Motor neuron (in vitro differentiated cells): ENCODE results near the gene ENTREP1. TPM values are rescaled to one million over a fixed set of nuclear protein-coding genes. Genes with fewer than 3 reads are reported as not detected.
"Not testable (repeated sequence)": the region's sequence is repeated elsewhere in the genome, so short reads cannot be mapped to it uniquely, and the experiment has no call there.

Experiments
- ATAC-seq, 8 experiments: fragments of 200-7000 bp; cut with Tn5 transposase; replicated peaks in 6 of 8; 2 replicates each; pipeline ENCODE4 v1.8.0; 2021; ENCODE audit warnings: mild to moderate bottlenecking in 8 of 8, moderate library complexity in 8 of 8
- H3K27ac ChIP-seq, 2 donors: fragments of 250-450 bp; sonication (Bioruptor Pico); 2 replicates each; pipeline ENCODE4 v1.9.0; 2021; ENCODE audit warnings: antibody characterized with exemption in 2 of 2, mild to moderate bottlenecking in 2 of 2, moderate library complexity in 1 of 2
- H3K4me1 ChIP-seq, 2 donors: fragments of 250-450 bp; sonication (Bioruptor Pico); replicated peaks in 1 of 2; 2 replicates each; pipeline ENCODE4 v1.6.1; 2021; ENCODE audit warnings: antibody characterized with exemption in 2 of 2, mild to moderate bottlenecking in 2 of 2, moderate library complexity in 1 of 2
- H3K4me3 ChIP-seq, 5 donors: fragments of 250-450 bp; sonication (Bioruptor Pico); 2 replicates each; pipeline ENCODE4 v1.9.0; 2021; ENCODE audit warnings: antibody characterized with exemption in 5 of 5, mild to moderate bottlenecking in 5 of 5, moderate library complexity in 4 of 5
- WGBS, 10 experiments: fragments of 450-650 bp; shearing (Covaris generic); methylation state at CpG; one replicate each; pipeline ENCODE4 v1.0.0; 2022; 5-methylcytosine and 5-hydroxymethylcytosine counted together
- in situ Hi-C, 9 experiments: fragments of 400-800 bp; cut with MboI; loops; one replicate each; pipeline ENCODE4 v1.15.0; 2021; ENCODE audit warnings: low sequenced_read_pairs in 9 of 9, low pct_unique_long_range_greater_than_20kb in 2 of 9; ENCODE audit not compliant: unreplicated experiment in 9 of 9
- total RNA-seq, 8 experiments: library from RNA; unstranded; fragments of 300-600 nt; gene quantifications; 2 replicates each; pipeline versions ENCODE4 v1.2.3 to v1.2.4, GENCODE V29; 2022

ENTREP1 gene
- total RNA-seq, 8 experiments from 2014 or later: 0.22 to 10.6 (median 0.48) TPM

DNA sequence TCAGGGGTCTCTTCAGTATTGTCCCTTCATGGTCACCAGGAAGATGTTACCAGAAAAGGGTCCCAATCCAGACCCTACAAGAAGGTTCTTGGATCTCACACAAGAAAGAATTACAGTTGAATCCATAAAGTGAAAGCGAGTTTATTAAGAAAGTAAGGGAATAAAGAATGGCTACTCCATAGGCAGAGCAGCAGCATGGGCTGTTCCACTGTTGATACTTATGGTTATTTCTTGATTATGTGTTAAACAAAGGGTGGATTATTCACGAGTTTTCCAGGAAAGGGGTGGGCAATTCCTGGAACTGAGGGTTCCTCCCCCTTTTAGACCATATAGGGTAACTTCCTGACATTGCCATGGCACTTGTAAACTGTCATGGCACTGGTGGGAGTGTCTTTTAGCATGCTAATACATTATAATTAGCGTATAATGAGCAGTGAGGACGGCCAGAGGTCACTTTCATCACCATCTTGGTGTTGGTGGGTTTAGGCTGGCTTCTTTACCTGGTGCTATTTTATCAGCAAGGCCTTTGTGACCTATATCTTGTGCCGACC, 18.0 kb upstream of the ENTREP1 start:
- H3K4me1 ChIP-seq, H3K27ac ChIP-seq, H3K4me3 ChIP-seq, in situ Hi-C loops: not testable (repeated sequence)
- ATAC-seq: peak in 3 of 8 experiments; percentile 41 to 67 (median 58)
- 11 to 100% (median 50%) methylated on average over 1 to 4 of the region's 5 CpGs; no CpG with 5 or more reads in 1 of the 10 experiments for WGBS, 10 experiments

- WGBS, 10 experiments: 50 to 100% (median 81%) methylated on average over 1 to 4 of the region's 5 CpGs; no CpG with 5 or more reads in 1 of the 10 experiments
- no peak overlapping the region for H3K27ac ChIP-seq
- ATAC-seq: peak in 3 of 8 experiments; percentile 24 to 84 (median 28)
- H3K4me3 ChIP-seq: no peak overlapping the region
- in situ Hi-C loops: no loop called here
- H3K4me1 ChIP-seq: no peaks in the 10 kb centered on the region
Measured at GRCh38 chr9:69307446-69308205, 17.4 kb upstream of the ENTREP1 start.

GRCh38 chr9:69308206-69308931, 16.6 kb upstream of the ENTREP1 start:
- in situ Hi-C loops: no loop called here
- 56 to 100% (median 69%) methylated on average over 2 to 5 of the region's 5 CpGs; no CpG with 5 or more reads in 1 of the 10 experiments for WGBS, 10 experiments
- Histone ChIP-seq H3K27ac (no peak overlapping the region), H3K4me3 (no peak overlapping the region), H3K4me1 (no peaks in the 10 kb centered on the region)
- ATAC-seq: no peak

GRCh38 chr9:69313175-69313574, 11.8 kb upstream of the ENTREP1 start:
- in situ Hi-C loops: no loop called here
- no peak for ATAC-seq

DNA sequence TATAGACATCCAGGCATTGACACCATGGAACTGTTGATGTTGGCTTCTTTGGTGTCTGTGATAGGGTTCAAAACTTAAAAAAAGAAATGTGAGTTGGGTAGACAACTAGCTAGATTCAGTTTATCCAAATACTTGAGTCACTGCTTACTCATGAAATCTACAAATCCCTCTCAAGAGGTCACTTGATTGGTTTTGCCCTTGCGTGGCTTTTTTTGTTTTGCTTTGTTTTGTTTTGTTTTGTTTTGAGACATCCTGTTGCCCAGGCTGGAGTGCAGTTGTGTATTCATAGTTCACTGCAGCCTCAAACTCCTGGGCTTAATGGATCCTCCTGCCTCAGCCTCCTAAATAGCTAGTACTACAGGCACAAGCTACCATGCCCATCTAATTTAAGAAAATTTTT, 10.5 kb upstream of the ENTREP1 start:
- H3K4me3 ChIP-seq: no peak overlapping the region
- in situ Hi-C loops: no loop called here
- ATAC-seq: no peak
- no peak overlapping the region for H3K27ac ChIP-seq
- 11 to 100% (median 80%) methylated on average over 1 of the region's 1 CpG; no CpG with 5 or more reads in 1 of the 10 experiments for WGBS, 10 experiments
- H3K4me1 ChIP-seq: no peaks in the 10 kb centered on the region

More at GRCh38 chr9:69313175-69313574, 11.8 kb upstream of the ENTREP1 start:
- Histone ChIP-seq H3K4me1 (no peaks in the 10 kb centered on the region), H3K4me3 (no peak overlapping the region), H3K27ac (no peak overlapping the region)

GRCh38 chr9:69317081-69317480, 7.9 kb upstream of the ENTREP1 start:
- 57 to 100% (median 60%) methylated on average over 1 to 2 of the region's 2 CpGs; no CpG with 5 or more reads in 5 of the 10 experiments for WGBS, 10 experiments
- no peak for ATAC-seq
- in situ Hi-C loops: no loop called here

GRCh38 chr9:69317894-69318293, 7.1 kb upstream of the ENTREP1 start:
- ATAC-seq: no peak
- no peaks in the 10 kb centered on the region for H3K4me1 ChIP-seq
- no peak overlapping the region for H3K27ac ChIP-seq
- in situ Hi-C loops: no loop called here
- no peak overlapping the region for H3K4me3 ChIP-seq

More at GRCh38 chr9:69317081-69317480, 7.9 kb upstream of the ENTREP1 start:
- no peak overlapping the region for H3K4me3 ChIP-seq
- H3K27ac ChIP-seq: no peak overlapping the region
- no peaks in the 10 kb centered on the region for H3K4me1 ChIP-seq

GRCh38 chr9:69319324-69320025, 5.5 kb upstream of the ENTREP1 start:
- Histone ChIP-seq H3K4me1 (peaks cover 0 to under 1% of the 10 kb centered on the region in 2 donors), H3K4me3 (no peak overlapping the region), H3K27ac (no peak overlapping the region)
- no peak for ATAC-seq
- 0 to 60% (median 26%) methylated on average over 1 to 6 of the region's 6 CpGs; no CpG with 5 or more reads in 3 of the 10 experiments for WGBS, 10 experiments
- in situ Hi-C loops: no loop called here

- ATAC-seq: no peak
- in situ Hi-C loops: no loop called here
- H3K4me3 ChIP-seq: no peak overlapping the region
- H3K4me1 ChIP-seq: peaks cover 0 to 2% of the 10 kb centered on the region in 2 donors
- 14 to 100% (median 80%) methylated on average over 1 of the region's 1 CpG; no CpG with 5 or more reads in 1 of the 10 experiments for WGBS, 10 experiments
- no peak overlapping the region for H3K27ac ChIP-seq
Measured at GRCh38 chr9:69322256-69322655, 2.8 kb upstream of the ENTREP1 start.

- no peak overlapping the region for H3K4me3 ChIP-seq
- no peak overlapping the region for H3K27ac ChIP-seq
- H3K4me1 ChIP-seq: peaks cover 0 to 2% of the 10 kb centered on the region in 2 donors
- 60 to 88% (median 79%) methylated on average over 1 to 2 of the region's 2 CpGs; no CpG with 5 or more reads in 4 of the 10 experiments for WGBS, 10 experiments
- in situ Hi-C loops: no loop called here
- ATAC-seq: no peak
Measured at GRCh38 chr9:69323861-69324260, 1.2 kb upstream of the ENTREP1 start.

- in situ Hi-C loops: no loop called here
- peak; percentile 39 to 70 (median 60) for ATAC-seq
- 6 to 100% (median 24%) methylated on average over 1 to 8 of the region's 64 CpGs; no CpG with 5 or more reads in 2 of the 10 experiments for WGBS, 10 experiments
- H3K4me1 ChIP-seq: peaks cover 0 to 2% of the 10 kb centered on the region in 2 donors
- peak overlapping the region; percentile 49 to 75 (median 50) for H3K4me3 ChIP-seq
- H3K27ac ChIP-seq: no peak overlapping the region
Measured at GRCh38 chr9:69325409-69326212, 596 bp downstream of the ENTREP1 start.

GRCh38 chr9:69326261-69326660, 1.2 kb downstream of the ENTREP1 start:
- H3K4me1 ChIP-seq: peaks cover 0 to 2% of the 10 kb centered on the region in 2 donors
- 19 to 60% (median 44%) methylated on average over 1 to 4 of the region's 7 CpGs; no CpG with 5 or more reads in 4 of the 10 experiments for WGBS, 10 experiments
- peak overlapping the region in 2 of 5 donors; percentile 50 to 75 for H3K4me3 ChIP-seq
- in situ Hi-C loops: no loop called here
- no peak for ATAC-seq
- no peak overlapping the region for H3K27ac ChIP-seq
